Endometrial microvascular endothelial cells (primary cell): ENCODE data around the gene TMCC1. TPM values are rescaled to one million over a fixed set of nuclear protein-coding genes. Genes with fewer than 3 reads are reported as not detected.
"Not testable (repeated sequence)": the region's sequence is repeated elsewhere in the genome, so short reads cannot be mapped to it uniquely, and the experiment has no call there.

Experiments
- in situ Hi-C: cut with HindIII; loops from 2 replicates; pipeline ENCODE4 v1.10.0; 2017; ENCODE audit warnings: low sequenced_read_pairs, low pct_unique_long_range_greater_than_20kb; ENCODE audit errors: inconsistent ontology term
- total RNA-seq: library from RNA; depleted of rRNA; stranded (reverse); fragments of >200 nt; gene quantifications from one replicate; pipeline ENCODE4 v1.2.3, GENCODE V29; 2015; ENCODE audit errors: inconsistent ontology term

Gene TMCC1
- total RNA-seq, 1 donor from 2014 or later = 11.8 TPM

- in situ Hi-C loops = not testable (repeated sequence)
Measured at GRCh38 chr3:129901272-129901671, 7.8 kb upstream of the TMCC1 start.

GRCh38 chr3:129897026-129897425 is 3.5 kb upstream of the TMCC1 start:
- in situ Hi-C loops = no loop called here

GRCh38 chr3:129892857-129893580 is 492 bp downstream of the TMCC1 start:
- in situ Hi-C loops = no loop called here

- in situ Hi-C loops = no loop called here
Measured at GRCh38 chr3:129892486-129892856, 1.0 kb downstream of the TMCC1 start.

GRCh38 chr3:129890891-129891290 is 2.6 kb downstream of the TMCC1 start:
- in situ Hi-C loops = no loop called here

GRCh38 chr3:129890125-129890524 is 3.4 kb downstream of the TMCC1 start:
- in situ Hi-C loops = no loop called here

- in situ Hi-C loops = no loop called here
Measured at GRCh38 chr3:129888771-129889170, 4.7 kb downstream of the TMCC1 start.

GRCh38 chr3:129881261-129881660 is 12.2 kb downstream of the TMCC1 start:
- in situ Hi-C loops = no loop called here

- in situ Hi-C loops = no loop called here
Measured at GRCh38 chr3:129878355-129878754, 15.2 kb downstream of the TMCC1 start.

GRCh38 chr3:129874479-129874878 is 19.0 kb downstream of the TMCC1 start:
- in situ Hi-C loops = not testable (repeated sequence)

GRCh38 chr3:129868912-129869311 is 24.6 kb downstream of the TMCC1 start:
- in situ Hi-C loops = no loop called here

- in situ Hi-C loops = no loop called here
Measured at GRCh38 chr3:129867506-129868124, 25.9 kb downstream of the TMCC1 start.

GRCh38 chr3:129865806-129866205 is 27.7 kb downstream of the TMCC1 start:
- in situ Hi-C loops = no loop called here

GRCh38 chr3:129864519-129864918 is 29.0 kb downstream of the TMCC1 start:
- in situ Hi-C loops = no loop called here

GRCh38 chr3:129859272-129859671 is 34.2 kb downstream of the TMCC1 start:
- in situ Hi-C loops = no loop called here

GRCh38 chr3:129857899-129858298 is 35.6 kb downstream of the TMCC1 start:
- in situ Hi-C loops = no loop called here

GRCh38 chr3:129856790-129857189 is 36.7 kb downstream of the TMCC1 start:
- in situ Hi-C loops = not testable (repeated sequence)

- in situ Hi-C loops = no loop called here
Measured at GRCh38 chr3:129855832-129856419, 37.6 kb downstream of the TMCC1 start.

- in situ Hi-C loops = no loop called here
Measured at GRCh38 chr3:129855170-129855831, 38.2 kb downstream of the TMCC1 start.

GRCh38 chr3:129854460-129854859 is 39.1 kb downstream of the TMCC1 start:
- in situ Hi-C loops = no loop called here
